Measurements from ENCODE around the gene TRPM6. TPM values are rescaled to one million over a fixed set of nuclear protein-coding genes. Genes with fewer than 3 reads are reported as not detected.
"Not testable (repeated sequence)": the region's sequence is repeated elsewhere in the genome, so short reads cannot be mapped to it uniquely, and the experiment has no call there.

TRPM6 gene
- total RNA-seq, 1 donor from 2014 or later, result 0.18 TPM

GRCh38 chr9:74856989-74857388 lies 30.7 kb downstream of the TRPM6 start:
- Mint-ChIP-seq H3K9me3 (no peaks in the 10 kb centered on the region), H3K4me3 (no peak overlapping the region), H3K36me3 (no peaks in the 10 kb centered on the region), H3K27me3 (ENCODE audit: low read depth) (no peaks in the 10 kb centered on the region), H3K4me1 (peaks cover 2% of the 10 kb centered on the region), H3K27ac (no peak overlapping the region)
- no peak for TF ChIP-seq CTCF (IDR thresholded peaks at IDR 0.05; ENCODE audit: unreplicated experiment)
- no peak for DNase-seq (ENCODE audit: low spot score in 2 of 2, unreplicated experiment in 2 of 2)

- no peak for DNase-seq (ENCODE audit: low spot score in 2 of 2, unreplicated experiment in 2 of 2)
- Mint-ChIP-seq H3K27ac (no peak overlapping the region), H3K4me1 (no peaks in the 10 kb centered on the region), H3K36me3 (no peaks in the 10 kb centered on the region), H3K9me3 (no peaks in the 10 kb centered on the region), H3K27me3 (ENCODE audit: low read depth) (no peaks in the 10 kb centered on the region), H3K4me3 (no peak overlapping the region)
- no peak for TF ChIP-seq CTCF (IDR thresholded peaks at IDR 0.05; ENCODE audit: unreplicated experiment)
Observed at GRCh38 chr9:74855072-74855471, 32.6 kb downstream of the TRPM6 start.

- H3K36me3 Mint-ChIP-seq; H3K27ac Mint-ChIP-seq; H3K9me3 Mint-ChIP-seq; DNase-seq (ENCODE audit: low spot score in 2 of 2, unreplicated experiment in 2 of 2); H3K4me1 Mint-ChIP-seq; H3K27me3 Mint-ChIP-seq (ENCODE audit: low read depth); H3K4me3 Mint-ChIP-seq: not testable (repeated sequence)
Observed at GRCh38 chr9:74853024-74853423, 34.7 kb downstream of the TRPM6 start.

DNA sequence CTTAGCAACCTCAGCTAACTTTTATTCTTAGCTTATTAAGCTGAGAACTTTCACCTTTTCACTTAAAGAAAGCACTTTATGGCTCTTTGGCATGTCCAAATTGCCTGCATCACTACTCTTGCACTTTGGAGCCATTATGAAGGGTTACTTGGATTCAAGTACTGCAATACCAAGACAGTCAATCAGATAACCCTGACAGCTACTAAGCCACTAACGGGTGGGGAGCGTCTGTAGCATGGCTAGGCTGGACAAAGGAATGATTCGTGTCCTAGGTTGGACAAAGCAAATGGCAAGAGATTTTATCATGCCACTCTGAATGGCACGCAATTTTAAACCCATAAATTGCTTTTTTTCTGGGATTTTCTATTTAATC lies 39.6 kb downstream of the TRPM6 start:
- no peak for TF ChIP-seq CTCF (IDR thresholded peaks at IDR 0.05; ENCODE audit: unreplicated experiment)
- H3K36me3 Mint-ChIP-seq, result peaks cover 2% of the 10 kb centered on the region
- DNase-seq (ENCODE audit: low spot score in 2 of 2, unreplicated experiment in 2 of 2), result no peak
- H3K4me1 Mint-ChIP-seq, result no peaks in the 10 kb centered on the region
- H3K27me3 Mint-ChIP-seq (ENCODE audit: low read depth), result no peaks in the 10 kb centered on the region
- H3K4me3 Mint-ChIP-seq, result no peak overlapping the region
- H3K9me3 Mint-ChIP-seq, result peaks cover 9% of the 10 kb centered on the region
- no peak overlapping the region for H3K27ac Mint-ChIP-seq

- Mint-ChIP-seq H3K4me3 (no peak overlapping the region), H3K9me3 (peaks cover 14% of the 10 kb centered on the region), H3K4me1 (no peaks in the 10 kb centered on the region), H3K27me3 (ENCODE audit: low read depth) (no peaks in the 10 kb centered on the region), H3K27ac (no peak overlapping the region), H3K36me3 (peaks cover 2% of the 10 kb centered on the region)
- DNase-seq (ENCODE audit: low spot score in 2 of 2, unreplicated experiment in 2 of 2), result no peak
- no peak for TF ChIP-seq CTCF (IDR thresholded peaks at IDR 0.05; ENCODE audit: unreplicated experiment)
Observed at GRCh38 chr9:74847478-74848152, 40.1 kb downstream of the TRPM6 start.

DNA sequence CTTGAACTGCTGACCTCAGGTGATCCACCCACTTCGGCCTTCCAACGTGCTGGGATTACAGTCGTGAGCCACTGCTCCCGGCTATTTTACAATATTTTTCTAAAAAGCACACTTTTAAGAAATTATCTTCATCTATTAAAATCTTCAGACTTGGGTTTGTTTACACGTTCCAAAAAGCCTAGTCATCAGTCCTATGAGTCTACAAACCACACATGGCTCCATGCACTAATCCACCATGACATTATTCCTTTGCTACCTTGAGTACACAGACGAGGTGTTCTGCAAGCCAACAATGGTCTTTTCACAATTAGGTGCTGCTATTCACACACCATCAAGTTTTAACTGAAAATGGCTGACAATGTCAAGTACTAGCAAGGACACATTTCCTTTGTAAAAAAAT lies 41.0 kb downstream of the TRPM6 start:
- Mint-ChIP-seq H3K4me3 (no peak overlapping the region), H3K27ac (no peak overlapping the region), H3K4me1 (no peaks in the 10 kb centered on the region), H3K36me3 (peaks cover 2% of the 10 kb centered on the region), H3K27me3 (ENCODE audit: low read depth) (no peaks in the 10 kb centered on the region), H3K9me3 (peaks cover 14% of the 10 kb centered on the region)
- TF ChIP-seq CTCF (IDR thresholded peaks at IDR 0.05; ENCODE audit: unreplicated experiment), result no peak
- no peak for DNase-seq (ENCODE audit: low spot score in 2 of 2, unreplicated experiment in 2 of 2)
